ENCODE measurements around the gene CHCHD3.
"Not testable (repeated sequence)": the region's sequence is repeated elsewhere in the genome, so short reads cannot be mapped to it uniquely, and the experiment has no call there.

CHCHD3 gene

GRCh38 chr7:133035240-133035639 is 46.6 kb downstream of the CHCHD3 start:
- H3K4me1 Mint-ChIP-seq = peaks cover 27% of the 10 kb centered on the region
- not testable (repeated sequence) for H3K36me3 Mint-ChIP-seq, H3K4me3 Mint-ChIP-seq, H3K27me3 Mint-ChIP-seq, H3K27ac Mint-ChIP-seq, H3K9me3 Mint-ChIP-seq

DNA sequence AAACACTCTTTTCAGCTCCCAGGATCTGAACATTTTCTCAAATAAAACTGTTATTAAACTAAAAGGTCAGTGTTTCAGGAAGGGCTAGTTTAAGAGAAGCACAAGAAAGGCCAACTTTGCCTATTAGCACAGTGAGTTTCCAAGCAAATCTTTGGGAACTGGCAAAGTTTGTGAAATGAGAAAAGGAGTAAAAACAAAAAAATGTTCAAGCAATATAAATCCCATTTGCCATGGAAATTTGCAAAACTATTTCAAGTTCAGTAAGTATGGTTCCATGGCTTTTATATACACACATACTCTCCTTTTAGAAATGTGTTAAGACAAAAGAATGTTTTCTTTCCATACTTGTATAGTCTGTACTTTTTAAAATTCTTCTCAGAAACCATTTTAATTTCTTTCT is 51.5 kb downstream of the CHCHD3 start:
- H3K36me3 Mint-ChIP-seq = peaks cover 6% of the 10 kb centered on the region
- H3K27ac Mint-ChIP-seq = no peak overlapping the region
- no peak overlapping the region for H3K4me3 Mint-ChIP-seq
- H3K4me1 Mint-ChIP-seq = peaks cover 28% of the 10 kb centered on the region
- no peaks in the 10 kb centered on the region for H3K27me3 Mint-ChIP-seq
- no peaks in the 10 kb centered on the region for H3K9me3 Mint-ChIP-seq

- H3K36me3 Mint-ChIP-seq = peaks cover 8% of the 10 kb centered on the region
- no peak overlapping the region for H3K4me3 Mint-ChIP-seq
- H3K9me3 Mint-ChIP-seq = no peaks in the 10 kb centered on the region
- no peak overlapping the region for H3K27ac Mint-ChIP-seq
- H3K27me3 Mint-ChIP-seq = no peaks in the 10 kb centered on the region
- peaks cover 28% of the 10 kb centered on the region for H3K4me1 Mint-ChIP-seq
These were observed 52.4 kb downstream of the CHCHD3 start for GRCh38 chr7:133029463-133029862.

DNA sequence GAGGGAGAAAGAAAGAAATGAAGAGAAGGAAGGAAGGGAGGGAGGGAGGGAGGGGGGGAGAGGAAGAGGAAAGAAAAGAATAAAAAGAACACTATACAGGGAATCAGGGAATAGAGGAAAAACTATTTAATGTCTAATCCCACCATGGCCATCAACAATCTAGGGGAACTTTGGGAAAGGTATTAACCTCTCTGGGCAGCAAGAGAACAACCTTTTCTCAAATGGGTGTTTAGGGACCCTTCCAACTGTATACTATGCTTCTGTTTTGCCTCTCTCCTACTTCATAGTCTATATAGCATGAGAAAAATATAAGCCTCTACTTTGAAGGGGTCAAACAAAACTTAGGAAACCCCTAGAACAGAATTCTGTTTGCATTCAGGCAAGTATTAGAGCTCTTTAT is 54.5 kb downstream of the CHCHD3 start:
- Mint-ChIP-seq H3K36me3 (peaks cover 8% of the 10 kb centered on the region), H3K4me3 (no peak overlapping the region), H3K27ac (no peak overlapping the region), H3K4me1 (peaks cover 23% of the 10 kb centered on the region), H3K27me3 (no peaks in the 10 kb centered on the region), H3K9me3 (no peaks in the 10 kb centered on the region)

DNA sequence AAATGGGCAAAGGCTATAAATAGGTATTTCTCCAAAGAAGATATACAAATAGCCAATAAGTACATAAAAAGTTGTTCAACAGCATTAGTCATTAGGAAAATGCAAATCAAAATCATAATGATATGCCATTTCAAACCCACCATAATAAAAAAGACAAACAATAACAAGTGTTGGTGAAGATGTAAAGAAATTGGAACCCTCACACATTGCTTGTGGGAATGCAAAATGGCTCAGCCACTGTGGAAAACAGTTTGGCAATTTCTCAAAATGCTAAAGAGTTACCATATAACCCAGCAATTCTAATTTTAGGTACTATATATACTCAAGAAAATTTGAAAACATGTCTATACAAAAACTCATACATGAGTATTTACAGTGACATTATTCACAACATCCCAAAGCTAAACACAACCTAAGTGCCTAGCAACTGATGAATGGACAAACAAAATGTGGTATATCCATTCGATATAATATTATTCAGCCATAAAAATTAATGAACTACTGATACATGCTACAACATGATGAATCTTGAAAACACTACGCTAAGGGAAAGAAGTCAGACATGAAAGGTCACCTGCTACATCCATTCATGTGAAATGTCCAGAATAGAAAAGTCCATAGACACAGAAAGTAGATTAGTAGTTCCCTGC is 55.6 kb downstream of the CHCHD3 start:
- peaks cover 16% of the 10 kb centered on the region for H3K4me1 Mint-ChIP-seq
- H3K27me3 Mint-ChIP-seq = no peaks in the 10 kb centered on the region
- no peaks in the 10 kb centered on the region for H3K9me3 Mint-ChIP-seq
- H3K27ac Mint-ChIP-seq = no peak overlapping the region
- H3K4me3 Mint-ChIP-seq = no peak overlapping the region
- peaks cover 13% of the 10 kb centered on the region for H3K36me3 Mint-ChIP-seq

DNA sequence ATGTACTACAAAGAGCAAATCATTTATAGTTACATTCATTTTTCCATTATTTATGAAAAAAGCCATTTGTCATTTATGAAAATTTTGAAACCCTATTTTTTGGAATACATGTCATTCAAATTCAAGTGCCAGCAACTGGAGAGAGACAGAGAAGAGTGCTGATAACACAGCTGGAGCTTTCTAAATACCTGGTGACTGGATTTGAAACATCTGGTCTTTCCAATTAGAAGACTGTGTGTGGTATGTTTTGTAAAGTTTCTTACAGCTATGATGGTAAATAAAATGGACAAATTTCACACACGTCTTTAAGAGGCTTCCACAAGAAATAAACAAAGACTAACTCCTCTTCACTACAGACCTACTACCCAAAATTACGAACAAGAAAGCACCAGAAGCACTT is 56.8 kb downstream of the CHCHD3 start:
- H3K9me3 Mint-ChIP-seq = no peaks in the 10 kb centered on the region
- H3K4me3 Mint-ChIP-seq = no peak overlapping the region
- H3K27ac Mint-ChIP-seq = no peak overlapping the region
- H3K36me3 Mint-ChIP-seq = peaks cover 20% of the 10 kb centered on the region
- H3K27me3 Mint-ChIP-seq = no peaks in the 10 kb centered on the region
- peaks cover 9% of the 10 kb centered on the region for H3K4me1 Mint-ChIP-seq

DNA sequence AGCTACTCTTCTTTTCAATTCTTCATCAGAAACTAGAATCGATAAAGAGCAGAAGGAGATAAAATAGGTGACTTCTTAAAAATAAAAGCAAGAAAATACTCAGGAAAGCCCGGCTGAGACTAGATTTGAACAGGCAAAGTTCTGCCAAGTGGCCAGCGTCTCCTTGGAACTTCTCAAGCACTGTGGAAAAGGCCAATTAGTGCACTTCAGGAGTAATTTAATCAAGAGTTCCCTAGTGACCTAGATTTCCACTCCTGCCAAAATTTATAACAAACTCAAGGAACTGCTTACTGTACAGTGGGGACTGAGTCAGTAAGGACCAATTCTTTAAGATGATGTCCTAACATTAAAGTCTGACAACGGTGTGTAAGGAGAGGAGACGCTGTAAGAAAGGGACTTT is 57.3 kb downstream of the CHCHD3 start:
- H3K27me3 Mint-ChIP-seq = no peaks in the 10 kb centered on the region
- no peak overlapping the region for H3K4me3 Mint-ChIP-seq
- H3K36me3 Mint-ChIP-seq = peaks cover 20% of the 10 kb centered on the region
- peaks cover 7% of the 10 kb centered on the region for H3K4me1 Mint-ChIP-seq
- no peaks in the 10 kb centered on the region for H3K9me3 Mint-ChIP-seq
- no peak overlapping the region for H3K27ac Mint-ChIP-seq

GRCh38 chr7:133023370-133024071 is 58.4 kb downstream of the CHCHD3 start:
- Mint-ChIP-seq H3K4me3 (no peak overlapping the region), H3K36me3 (peaks cover 20% of the 10 kb centered on the region), H3K4me1 (peaks cover 7% of the 10 kb centered on the region), H3K9me3 (no peaks in the 10 kb centered on the region), H3K27ac (no peak overlapping the region), H3K27me3 (no peaks in the 10 kb centered on the region)

- peaks cover 7% of the 10 kb centered on the region for H3K4me1 Mint-ChIP-seq
- H3K4me3 Mint-ChIP-seq = no peak overlapping the region
- H3K36me3 Mint-ChIP-seq = peaks cover 20% of the 10 kb centered on the region
- H3K9me3 Mint-ChIP-seq = no peaks in the 10 kb centered on the region
- no peaks in the 10 kb centered on the region for H3K27me3 Mint-ChIP-seq
- no peak overlapping the region for H3K27ac Mint-ChIP-seq
These were observed 59.2 kb downstream of the CHCHD3 start for GRCh38 chr7:133022661-133023060.

DNA sequence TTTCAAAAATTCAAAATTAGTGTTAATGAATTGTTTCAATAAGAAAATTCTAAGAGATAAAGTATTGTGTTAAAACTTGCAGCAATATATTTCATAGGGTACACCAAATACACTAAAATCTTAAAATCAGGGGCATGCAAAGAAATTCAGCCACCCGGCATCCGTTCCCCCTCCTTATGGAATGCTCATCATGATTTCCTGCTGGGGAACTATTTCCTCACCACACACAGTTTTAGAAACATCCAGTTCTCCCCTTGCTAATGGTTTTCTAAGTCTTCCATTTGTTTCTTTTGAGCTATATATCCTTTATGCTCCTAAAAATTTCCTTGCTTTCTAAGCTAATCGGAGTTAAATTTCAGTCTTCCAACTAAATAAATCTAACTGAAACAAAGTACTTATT is 60.7 kb downstream of the CHCHD3 start:
- no peak overlapping the region for H3K27ac Mint-ChIP-seq

GRCh38 chr7:133020496-133020895 is 61.4 kb downstream of the CHCHD3 start:
- Mint-ChIP-seq H3K4me1 (peaks cover 7% of the 10 kb centered on the region), H3K27me3 (no peaks in the 10 kb centered on the region), H3K9me3 (no peaks in the 10 kb centered on the region), H3K4me3 (no peak overlapping the region), H3K36me3 (peaks cover 23% of the 10 kb centered on the region), H3K27ac (no peak overlapping the region)

More for the DNA sequence above, 60.7 kb downstream of the CHCHD3 start:
- peaks cover 7% of the 10 kb centered on the region for H3K4me1 Mint-ChIP-seq
- no peaks in the 10 kb centered on the region for H3K9me3 Mint-ChIP-seq
- peaks cover 20% of the 10 kb centered on the region for H3K36me3 Mint-ChIP-seq
- no peak overlapping the region for H3K4me3 Mint-ChIP-seq
- H3K27me3 Mint-ChIP-seq = no peaks in the 10 kb centered on the region

DNA sequence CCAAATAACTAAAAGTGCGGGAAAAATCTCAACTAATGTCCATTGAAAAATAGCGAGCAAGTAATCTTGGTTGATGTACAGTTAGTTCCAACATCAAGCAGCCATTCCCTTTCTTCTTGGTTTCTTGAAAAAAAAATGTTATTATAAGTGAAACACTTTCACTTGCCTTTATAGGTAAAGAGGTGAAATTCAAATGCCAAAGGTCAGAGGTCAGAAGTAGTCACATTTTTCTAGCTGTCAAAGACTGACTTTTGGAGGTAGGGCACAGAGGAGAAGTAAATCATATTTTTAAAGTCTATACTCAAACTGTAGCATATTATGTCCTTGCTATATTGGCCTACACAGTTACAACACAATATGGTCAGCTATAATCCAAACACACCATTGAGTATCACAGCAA is 62.3 kb downstream of the CHCHD3 start:
- Mint-ChIP-seq H3K9me3 (no peaks in the 10 kb centered on the region), H3K36me3 (peaks cover 23% of the 10 kb centered on the region), H3K4me3 (no peak overlapping the region), H3K4me1 (peaks cover 10% of the 10 kb centered on the region), H3K27ac (no peak overlapping the region), H3K27me3 (no peaks in the 10 kb centered on the region)

DNA sequence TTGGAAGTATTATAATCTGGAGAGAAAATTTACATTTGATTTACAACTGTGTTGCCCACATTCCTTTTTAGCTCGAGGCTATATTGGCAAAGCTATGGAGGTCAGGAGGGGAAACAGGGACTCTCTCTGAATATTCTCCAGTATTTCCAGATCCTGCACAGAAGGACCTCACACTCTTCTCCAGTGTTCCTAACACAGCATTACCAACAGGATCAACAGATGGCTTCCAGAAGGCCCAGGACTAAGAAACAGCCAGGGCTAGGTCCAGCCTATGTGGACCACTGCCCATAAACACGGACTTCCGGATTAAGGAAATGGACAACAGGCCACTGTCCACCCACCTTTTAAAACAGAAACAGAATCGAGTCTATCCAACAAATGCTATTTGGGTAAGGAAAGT is 65.3 kb downstream of the CHCHD3 start:
- H3K36me3 Mint-ChIP-seq = peaks cover 16% of the 10 kb centered on the region
- H3K4me1 Mint-ChIP-seq = peaks cover 14% of the 10 kb centered on the region
- H3K27ac Mint-ChIP-seq = no peak overlapping the region
- no peaks in the 10 kb centered on the region for H3K9me3 Mint-ChIP-seq
- no peaks in the 10 kb centered on the region for H3K27me3 Mint-ChIP-seq
- no peak overlapping the region for H3K4me3 Mint-ChIP-seq

GRCh38 chr7:133015888-133016287 is 66.0 kb downstream of the CHCHD3 start:
- no peaks in the 10 kb centered on the region for H3K27me3 Mint-ChIP-seq
- H3K27ac Mint-ChIP-seq = no peak overlapping the region
- peaks cover 18% of the 10 kb centered on the region for H3K36me3 Mint-ChIP-seq
- H3K4me1 Mint-ChIP-seq = peaks cover 16% of the 10 kb centered on the region
- H3K9me3 Mint-ChIP-seq = peaks cover 2% of the 10 kb centered on the region
- no peak overlapping the region for H3K4me3 Mint-ChIP-seq

DNA sequence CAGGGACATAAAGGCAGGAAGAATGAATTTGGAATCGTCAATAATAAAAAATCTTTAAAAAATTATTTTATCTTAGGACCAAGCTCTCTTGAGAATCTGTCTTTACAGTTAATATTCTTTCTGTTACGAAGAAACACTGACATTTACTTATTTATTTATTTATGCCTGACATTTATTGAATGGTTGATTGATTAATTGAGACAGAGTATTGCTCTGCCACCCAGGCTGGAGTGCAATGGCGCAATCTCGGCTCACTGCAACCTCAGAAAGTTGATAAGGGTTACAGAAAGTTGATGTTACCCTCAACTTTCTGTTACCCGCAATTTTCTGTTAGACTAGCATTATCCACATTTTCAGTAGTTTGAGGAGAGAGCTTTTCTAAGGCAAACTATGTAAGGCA is 70.1 kb downstream of the CHCHD3 start:
- Mint-ChIP-seq H3K9me3 (peaks cover 15% of the 10 kb centered on the region), H3K27ac (no peak overlapping the region), H3K36me3 (peaks cover 38% of the 10 kb centered on the region), H3K4me1 (peaks cover 20% of the 10 kb centered on the region), H3K27me3 (no peaks in the 10 kb centered on the region), H3K4me3 (no peak overlapping the region)

DNA sequence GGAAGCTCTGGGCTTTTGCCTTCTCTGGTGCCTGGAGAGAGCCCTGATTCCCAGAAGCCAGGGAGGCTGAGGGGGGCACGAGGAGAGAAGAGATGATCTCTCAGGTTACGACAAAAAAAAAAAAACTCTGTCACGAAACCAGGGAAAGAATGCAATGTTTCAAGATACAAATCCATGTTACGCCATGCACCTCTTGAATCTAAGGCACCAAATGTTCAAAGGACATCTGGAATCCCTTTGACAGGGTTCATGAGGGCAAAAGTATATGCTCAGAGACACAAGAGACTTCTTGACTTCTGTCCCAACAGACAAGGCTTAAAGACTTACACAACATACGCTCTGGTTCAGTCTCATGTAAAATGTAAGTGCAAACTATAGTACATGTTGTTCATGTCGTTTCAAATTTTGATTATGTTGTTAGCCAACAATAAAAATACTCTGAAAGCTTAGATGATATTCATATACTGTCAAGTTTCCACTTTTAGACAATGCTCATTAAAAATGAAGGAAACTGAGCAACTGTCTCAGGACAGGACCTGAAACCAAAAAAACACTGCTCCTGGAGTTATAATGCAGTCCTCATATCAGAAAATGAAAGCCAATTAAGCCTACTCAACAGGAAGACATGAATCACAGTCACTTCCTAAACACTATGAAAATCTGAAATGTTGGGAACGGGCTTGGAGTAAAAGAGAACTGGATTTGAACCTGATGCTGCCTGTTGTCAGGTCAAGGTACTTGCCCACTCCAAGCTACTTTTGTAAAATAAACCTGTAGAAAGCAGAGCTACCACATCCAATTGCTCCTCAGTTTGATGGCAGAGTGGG is 72.3 kb downstream of the CHCHD3 start:
- H3K36me3 Mint-ChIP-seq = peaks cover 40% of the 10 kb centered on the region
- no peaks in the 10 kb centered on the region for H3K27me3 Mint-ChIP-seq
- H3K27ac Mint-ChIP-seq = no peak overlapping the region
- H3K9me3 Mint-ChIP-seq = peaks cover 15% of the 10 kb centered on the region
- H3K4me3 Mint-ChIP-seq = no peak overlapping the region
- H3K4me1 Mint-ChIP-seq = peaks cover 19% of the 10 kb centered on the region

Data from activated naive CD4-positive, alpha-beta T cell treated with anti-CD3 and anti-CD28 coated beads, Interleukin-2, amount 50 U/mL, for 24 hours (primary cell).